ENCODE measurements around the gene CCNK. TPM values are rescaled to one million over a fixed set of nuclear protein-coding genes. Genes with fewer than 3 reads are reported as not detected.

Gene CCNK
- total and polyA plus RNA-seq, 10 donors = 11.8 to 58.3 (median 39.8) TPM

GRCh38 chr14:99513183-99513694 is 32.0 kb downstream of the CCNK start:
- no peaks in the 10 kb centered on the region for H3K27me3 ChIP-seq (replicated peaks in 1 of 7)
- H3K27ac ChIP-seq = no peak overlapping the region
- H3K4me1 ChIP-seq = peaks cover 0 to 4% (median 1%) of the 10 kb centered on the region in 6 donors
- intact Hi-C loops (cut with DNase I; ENCODE audit: low total_unique reads) = loop anchor here (10.0 kb wide), 1 partner anchor 372 kb away; no protein-coding TSS in a partner anchor
- H3K4me3 ChIP-seq = no peak overlapping the region
- peak; percentile 65 for DNase-seq
- WGBS, 5 donors = 85 to 100% (median 92%) methylated on average over 1 to 15 of the region's 15 CpGs
- peaks cover 0 to 76% (median 45%) of the 10 kb centered on the region in 6 donors for H3K36me3 ChIP-seq
- TF ChIP-seq POLR2AphosphoS5 (IDR thresholded peaks at IDR 0.05) (peak in 2 of 3 donors; percentile 22 to 43), CTCF (IDR thresholded peaks at IDR 0.05 in 8 of 11, conservative IDR thresholded peaks at IDR 0.05 in 3 of 11) (no peak), POLR2A (IDR thresholded peaks at IDR 0.05) (no peak)
- H3K9me3 ChIP-seq = no peaks in the 10 kb centered on the region

- H3K27me3 ChIP-seq (replicated peaks in 1 of 7) = no peaks in the 10 kb centered on the region
- TF ChIP-seq POLR2A (IDR thresholded peaks at IDR 0.05) = no peak
- no peak for TF ChIP-seq POLR2AphosphoS5 (IDR thresholded peaks at IDR 0.05)
- TF ChIP-seq CTCF (IDR thresholded peaks at IDR 0.05 in 8 of 11, conservative IDR thresholded peaks at IDR 0.05 in 3 of 11) = no peak
- 79 to 84% (median 82%) methylated on average over 10 to 13 of the region's 13 CpGs for WGBS, 5 donors
- peaks cover 0 to 68% (median 37%) of the 10 kb centered on the region in 6 donors for H3K36me3 ChIP-seq
- H3K27ac ChIP-seq = no peak overlapping the region
- DNase-seq = peak; percentile 71
- H3K4me1 ChIP-seq = peaks cover 0 to 11% (median 7%) of the 10 kb centered on the region in 6 donors
- intact Hi-C loops (cut with DNase I; ENCODE audit: low total_unique reads) = loop anchor here (10.0 kb wide), 1 partner anchor 371 kb away; no protein-coding TSS in a partner anchor
- H3K4me3 ChIP-seq = no peak overlapping the region
- no peaks in the 10 kb centered on the region for H3K9me3 ChIP-seq
Measured at GRCh38 chr14:99513946-99514551, 32.8 kb downstream of the CCNK start.

GRCh38 chr14:99514552-99515300 is 33.5 kb downstream of the CCNK start:
- H3K36me3 ChIP-seq = peaks cover 0 to 61% (median 30%) of the 10 kb centered on the region in 6 donors
- peaks cover 0 to 11% (median 7%) of the 10 kb centered on the region in 6 donors for H3K4me1 ChIP-seq
- DNase-seq = peak; percentile 76
- no peak overlapping the region for H3K4me3 ChIP-seq
- H3K9me3 ChIP-seq = no peaks in the 10 kb centered on the region
- 90 to 94% (median 92%) methylated on average over 17 to 20 of the region's 20 CpGs for WGBS, 5 donors
- TF ChIP-seq POLR2AphosphoS5 (IDR thresholded peaks at IDR 0.05) (peak in 2 of 3 donors; percentile 22 to 63), POLR2A (IDR thresholded peaks at IDR 0.05) (no peak)
- H3K27ac ChIP-seq = no peak overlapping the region
- H3K27me3 ChIP-seq (replicated peaks in 1 of 7) = no peaks in the 10 kb centered on the region
- intact Hi-C loops (cut with DNase I; ENCODE audit: low total_unique reads) = loop anchor here (10.0 kb wide), 1 partner anchor 370 kb away; no protein-coding TSS in a partner anchor

GRCh38 chr14:99515301-99516155 is 34.3 kb downstream of the CCNK start:
- Histone ChIP-seq H3K9me3 (no peaks in the 10 kb centered on the region), H3K36me3 (peaks cover 0 to 53% (median 24%) of the 10 kb centered on the region in 6 donors), H3K4me1 (peaks cover 0 to 11% (median 7%) of the 10 kb centered on the region in 6 donors), H3K27me3 (replicated peaks in 1 of 7) (no peaks in the 10 kb centered on the region), H3K27ac (no peak overlapping the region), H3K4me3 (no peak overlapping the region)
- no peak for TF ChIP-seq CTCF (IDR thresholded peaks at IDR 0.05 in 8 of 11, conservative IDR thresholded peaks at IDR 0.05 in 3 of 11)
- TF ChIP-seq POLR2AphosphoS5 (IDR thresholded peaks at IDR 0.05) = peak in 2 of 3 donors; percentile 7 to 44
- intact Hi-C loops (cut with DNase I; ENCODE audit: low total_unique reads) = loop anchor here (10.0 kb wide), 1 partner anchor 369 kb away; no protein-coding TSS in a partner anchor
- peak; percentile 67 for DNase-seq
- WGBS, 5 donors = 81 to 92% (median 90%) methylated on average over 11 to 27 of the region's 27 CpGs

Measured in spleen (tissue), 11 donors.